HG02852 (cell line): Measurements from ENCODE around the gene ZNF823.
"Not testable (repeated sequence)": the region's sequence is repeated elsewhere in the genome, so short reads cannot be mapped to it uniquely, and the experiment has no call there.

Experiments used
- ATAC-seq: cut with Tn5 transposase; IDR thresholded peaks from one replicate; pipeline ENCODE4 v1.9.1; 2021; ENCODE audit warnings: mild to moderate bottlenecking, moderate library complexity; ENCODE audit not compliant: unreplicated experiment

ZNF823 gene

DNA sequence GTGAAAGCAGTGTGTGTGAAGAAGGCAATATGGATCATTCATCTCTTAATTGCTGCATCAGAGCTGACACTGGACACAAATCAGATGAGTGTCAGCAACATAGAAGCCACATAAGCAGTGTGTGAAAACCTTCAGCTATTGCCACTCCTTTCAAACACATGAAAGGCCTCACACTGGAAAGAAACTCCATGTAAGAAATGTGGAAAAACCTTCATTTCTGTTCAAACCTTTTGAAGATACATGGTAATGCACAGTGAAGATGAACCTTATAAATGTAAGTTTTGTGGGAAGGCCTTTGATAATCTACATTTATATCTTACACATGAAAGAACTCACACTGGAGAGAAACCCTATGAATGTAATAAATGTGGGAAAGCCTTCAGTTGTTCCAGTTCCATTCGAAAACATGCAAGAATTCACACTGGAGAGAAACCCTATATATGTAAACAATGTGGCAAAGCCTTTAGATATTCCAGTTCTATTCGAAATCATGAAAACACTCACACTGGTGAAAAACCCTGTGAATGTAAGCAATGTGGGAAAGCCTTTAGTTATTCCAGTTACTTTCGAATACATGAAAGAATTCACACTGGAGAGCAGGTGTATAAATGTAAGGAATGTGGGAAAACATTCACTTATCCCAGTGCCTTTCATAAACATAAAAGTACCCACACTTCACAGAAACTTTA is 53.6 kb downstream of the ZNF823 start:
- ATAC-seq, result no peak

DNA sequence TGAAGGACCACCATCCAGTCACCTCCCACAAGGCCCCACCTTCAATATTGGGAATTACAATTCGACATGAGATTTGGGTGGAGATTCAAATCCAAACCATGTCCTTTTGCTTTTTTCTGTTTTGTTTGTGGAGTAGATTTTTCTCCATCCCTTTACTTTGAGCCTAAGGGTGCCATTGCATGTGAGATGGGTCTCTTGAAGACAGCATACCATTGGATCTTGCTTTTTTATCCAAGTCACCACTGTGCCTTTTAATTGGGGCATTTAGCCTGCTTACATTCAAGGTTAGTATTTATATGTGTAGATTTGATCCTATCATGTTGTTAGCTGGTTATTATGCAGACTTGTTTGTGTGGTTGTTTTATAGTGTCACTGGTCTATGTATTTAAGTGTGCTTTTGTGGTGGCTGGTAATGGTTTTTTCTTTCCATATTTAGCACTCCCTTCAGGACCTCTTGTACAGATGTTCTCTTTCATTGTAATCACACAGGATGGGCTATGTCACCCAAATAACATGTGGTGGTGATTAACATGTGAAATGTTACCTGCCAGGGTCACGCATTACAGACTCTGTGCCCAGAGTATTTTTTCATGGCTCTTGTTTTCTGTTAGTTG is 58.0 kb downstream of the ZNF823 start:
- no peak for ATAC-seq

DNA sequence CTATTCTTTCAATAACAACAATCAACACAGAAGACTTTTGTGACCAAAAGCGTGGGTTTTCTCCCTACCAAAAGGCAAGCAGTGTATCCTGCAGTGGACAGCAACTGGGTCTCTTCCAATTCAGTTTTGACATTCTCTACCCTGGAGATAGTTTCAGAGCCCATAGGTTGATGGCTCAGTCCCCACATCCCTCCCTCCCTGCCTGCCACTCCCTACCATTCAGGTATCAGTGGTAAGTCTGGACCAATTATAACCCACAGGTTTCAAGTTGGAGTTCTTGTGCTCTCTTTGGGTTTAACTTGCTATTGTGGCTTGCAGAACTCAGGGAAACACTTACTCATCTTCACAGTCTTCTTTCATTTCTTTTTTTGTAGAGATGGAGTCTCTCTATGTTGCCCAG is 60.2 kb downstream of the ZNF823 start:
- no peak for ATAC-seq

DNA sequence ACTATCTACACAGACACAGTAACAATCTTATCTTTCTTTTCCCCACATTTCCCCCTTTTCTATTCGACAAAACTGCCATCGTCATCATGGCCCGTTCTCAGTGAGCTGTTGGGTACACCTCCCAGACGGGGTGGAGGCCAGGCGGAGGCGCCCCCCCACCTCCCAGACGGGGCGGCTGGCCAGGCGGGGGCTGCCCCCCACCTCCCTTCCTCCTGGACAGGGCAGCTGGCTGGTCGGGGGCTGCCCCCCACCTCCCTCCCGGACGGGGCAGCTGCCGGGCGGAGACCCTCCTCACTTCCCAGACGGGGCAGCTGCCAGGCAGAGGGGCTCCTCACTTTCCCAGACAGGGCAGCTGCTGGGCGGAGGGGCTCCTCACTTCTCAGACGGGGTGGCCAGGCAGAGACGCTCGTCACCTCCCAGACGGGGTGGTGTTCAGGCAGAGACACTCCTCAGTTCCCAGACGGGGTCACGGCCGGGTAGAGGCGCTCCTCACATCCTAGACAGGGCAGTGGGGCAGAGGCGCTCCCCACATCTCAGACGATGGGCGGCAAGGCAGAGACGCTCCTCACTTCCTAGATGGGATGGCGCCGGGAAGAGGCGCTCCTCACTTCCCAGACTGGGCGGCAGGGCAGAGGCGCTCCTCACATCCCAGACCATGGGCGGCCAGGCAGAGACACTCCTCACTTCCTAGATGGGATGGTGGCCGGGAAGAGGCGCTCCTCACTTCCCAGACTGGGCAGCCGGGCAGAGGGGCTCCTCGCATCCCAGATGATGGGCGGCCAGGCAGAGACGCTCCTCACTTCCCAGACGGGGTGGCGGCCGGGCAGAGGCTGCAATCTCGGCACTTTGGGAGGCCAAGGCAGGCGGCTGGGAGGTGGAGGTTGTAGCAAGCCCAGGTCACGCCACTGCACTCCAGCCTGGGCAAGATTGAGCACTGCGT is 61.8 kb downstream of the ZNF823 start:
- not testable (repeated sequence) for ATAC-seq

DNA sequence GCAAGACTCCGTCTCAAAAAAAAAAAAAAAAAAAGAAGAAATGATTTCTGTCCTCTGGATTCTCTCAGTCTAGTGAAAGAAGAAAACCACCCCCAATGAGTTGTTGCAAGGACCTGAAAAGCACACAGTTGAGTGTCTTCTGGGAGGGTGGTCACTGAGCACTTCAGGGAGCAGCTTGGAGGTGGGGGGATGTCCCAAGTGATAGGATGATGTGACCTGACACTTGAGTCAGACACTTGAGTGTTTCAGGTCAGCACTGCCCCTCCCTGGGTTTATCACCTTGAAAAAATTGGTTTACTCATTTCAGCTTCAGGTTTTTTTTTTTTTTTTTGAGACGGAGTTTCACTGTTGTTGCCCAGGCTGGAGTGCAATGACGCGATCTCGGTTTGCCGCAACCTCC is 63.2 kb downstream of the ZNF823 start:
- ATAC-seq, result no peak

DNA sequence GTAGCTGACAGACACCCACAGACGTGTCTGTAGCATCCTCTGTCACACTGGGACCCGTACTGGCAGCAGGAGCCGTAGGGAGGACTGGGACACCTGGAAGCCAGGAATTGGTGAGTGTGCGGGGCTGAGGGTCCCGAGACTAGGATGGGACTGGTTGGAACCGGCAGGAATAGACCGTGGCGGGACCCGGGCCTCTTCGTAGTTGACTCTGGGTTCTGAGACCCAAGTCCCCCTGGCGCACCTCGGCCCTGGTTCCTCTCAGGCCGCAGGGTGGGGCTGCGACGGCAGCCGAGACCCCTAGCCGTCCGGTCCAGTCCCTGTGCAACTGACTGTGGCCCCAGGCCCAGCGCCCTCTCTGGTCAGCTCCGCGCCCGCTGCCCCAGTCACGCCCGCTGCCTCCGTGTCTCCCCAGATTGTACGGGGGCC is 64.7 kb downstream of the ZNF823 start:
- no peak for ATAC-seq

DNA sequence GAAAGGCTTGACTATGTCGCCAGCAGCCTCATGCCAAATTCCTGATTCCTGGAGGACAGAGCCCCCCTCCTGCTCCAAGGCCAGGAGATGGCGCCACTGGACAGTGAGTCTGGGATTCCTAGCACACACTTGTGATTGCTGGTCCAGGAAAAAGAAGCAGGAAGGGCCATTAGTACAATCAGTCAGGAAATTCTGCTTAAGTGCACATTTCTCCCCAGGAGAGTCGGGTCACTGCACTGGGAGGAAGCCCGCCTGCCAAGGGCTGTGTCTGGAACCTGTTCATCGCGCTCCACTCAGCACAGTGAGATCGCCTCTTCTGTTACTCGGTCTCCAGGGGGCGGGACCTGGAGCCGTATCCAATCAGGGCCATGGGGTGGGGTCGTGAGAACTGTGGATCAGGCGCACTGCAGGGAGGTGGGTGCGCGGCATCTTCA is 65.1 kb downstream of the ZNF823 start:
- no peak for ATAC-seq
